Measurements from ENCODE around the gene ABCC8. TPM values are rescaled to one million over a fixed set of nuclear protein-coding genes. Genes with fewer than 3 reads are reported as not detected.

The ABCC8 gene
- total RNA-seq, 1 donor, result not detected

DNA sequence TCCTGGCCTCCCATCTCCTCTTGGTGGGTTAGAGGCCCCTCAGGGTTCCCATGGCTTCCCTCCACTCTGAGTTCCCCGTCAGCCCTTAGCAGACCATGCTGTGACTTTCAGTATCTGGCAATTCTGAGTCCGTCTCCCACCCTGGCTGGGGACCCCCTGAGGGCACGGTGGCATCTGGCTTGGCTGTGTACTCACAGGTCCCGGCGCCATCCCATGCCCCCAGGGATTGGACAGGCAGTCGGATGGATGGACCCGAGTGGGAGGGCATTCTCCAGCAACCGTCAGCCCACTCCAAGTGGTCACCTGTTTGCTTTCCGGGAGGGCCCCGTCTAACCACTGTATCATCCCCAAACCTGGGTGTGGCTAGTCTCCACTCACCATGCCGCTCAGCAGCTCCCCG is 24.0 kb upstream of the ABCC8 start:
- Histone ChIP-seq H3K27ac (ENCODE audit: low read depth, low read length) (no peak overlapping the region), H3K9me3 (ENCODE audit: low read depth, low read length) (no peaks in the 10 kb centered on the region), H3K79me2 (ENCODE audit: insufficient read depth, low read length) (no peaks in the 10 kb centered on the region), H3K36me3 (ENCODE audit: insufficient read depth, low read length) (no peaks in the 10 kb centered on the region), H3K27me3 (ENCODE audit: insufficient read depth, low read length) (peaks cover 24% of the 10 kb centered on the region), H4K20me1 (ENCODE audit: insufficient read depth, low read length) (no peaks in the 10 kb centered on the region), H3K4me3 (ENCODE audit: insufficient read depth, low read length) (no peak overlapping the region), H2AFZ (ENCODE audit: low read length) (no peak overlapping the region), H3K4me2 (ENCODE audit: insufficient read depth, low read length) (no peak overlapping the region), H3K4me1 (ENCODE audit: insufficient read depth, low read length) (no peaks in the 10 kb centered on the region)
- TF ChIP-seq, protein P1, sequence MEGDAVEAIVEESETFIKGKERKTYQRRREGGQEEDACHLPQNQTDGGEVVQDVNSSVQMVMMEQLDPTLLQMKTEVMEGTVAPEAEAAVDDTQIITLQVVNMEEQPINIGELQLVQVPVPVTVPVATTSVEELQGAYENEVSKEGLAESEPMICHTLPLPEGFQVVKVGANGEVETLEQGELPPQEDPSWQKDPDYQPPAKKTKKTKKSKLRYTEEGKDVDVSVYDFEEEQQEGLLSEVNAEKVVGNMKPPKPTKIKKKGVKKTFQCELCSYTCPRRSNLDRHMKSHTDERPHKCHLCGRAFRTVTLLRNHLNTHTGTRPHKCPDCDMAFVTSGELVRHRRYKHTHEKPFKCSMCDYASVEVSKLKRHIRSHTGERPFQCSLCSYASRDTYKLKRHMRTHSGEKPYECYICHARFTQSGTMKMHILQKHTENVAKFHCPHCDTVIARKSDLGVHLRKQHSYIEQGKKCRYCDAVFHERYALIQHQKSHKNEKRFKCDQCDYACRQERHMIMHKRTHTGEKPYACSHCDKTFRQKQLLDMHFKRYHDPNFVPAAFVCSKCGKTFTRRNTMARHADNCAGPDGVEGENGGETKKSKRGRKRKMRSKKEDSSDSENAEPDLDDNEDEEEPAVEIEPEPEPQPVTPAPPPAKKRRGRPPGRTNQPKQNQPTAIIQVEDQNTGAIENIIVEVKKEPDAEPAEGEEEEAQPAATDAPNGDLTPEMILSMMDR (IDR thresholded peaks at IDR 0.05; ENCODE audit: extremely low read depth, low read depth, low read length), result no peak
- DNase-seq (ENCODE audit: insufficient read length, low spot score, missing footprints), result no peak

DNA sequence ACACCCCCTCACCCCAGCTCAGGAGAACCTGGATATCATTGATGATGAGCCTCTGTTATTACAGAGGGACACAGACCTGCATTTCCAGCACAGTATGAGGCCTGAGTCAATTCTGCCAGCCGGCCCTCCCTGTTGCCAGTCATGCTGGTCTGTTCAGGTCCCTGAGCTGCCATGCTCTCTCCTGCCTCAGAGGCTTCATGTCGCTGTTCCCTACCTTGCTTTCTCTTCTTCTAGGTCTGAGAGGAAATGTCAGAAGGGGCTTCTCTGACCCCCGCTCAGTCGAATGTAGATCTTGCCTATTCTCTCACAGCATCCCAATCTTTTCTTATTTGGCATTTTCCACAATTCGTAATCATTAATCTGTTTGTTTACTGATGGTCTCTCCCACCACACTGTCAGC is 21.8 kb upstream of the ABCC8 start:
- Histone ChIP-seq H3K27ac (ENCODE audit: low read depth, low read length) (no peak overlapping the region), H4K20me1 (ENCODE audit: insufficient read depth, low read length) (no peaks in the 10 kb centered on the region), H3K4me2 (ENCODE audit: insufficient read depth, low read length) (no peak overlapping the region), H3K27me3 (ENCODE audit: insufficient read depth, low read length) (peaks cover 26% of the 10 kb centered on the region), H3K79me2 (ENCODE audit: insufficient read depth, low read length) (no peaks in the 10 kb centered on the region), H3K4me1 (ENCODE audit: insufficient read depth, low read length) (no peaks in the 10 kb centered on the region), H3K4me3 (ENCODE audit: insufficient read depth, low read length) (no peak overlapping the region), H2AFZ (ENCODE audit: low read length) (no peak overlapping the region), H3K36me3 (ENCODE audit: insufficient read depth, low read length) (no peaks in the 10 kb centered on the region), H3K9me3 (ENCODE audit: low read depth, low read length) (no peaks in the 10 kb centered on the region)
- peak; percentile 86 for DNase-seq (ENCODE audit: insufficient read length, low spot score, missing footprints)
- TF ChIP-seq, protein P1 (IDR thresholded peaks at IDR 0.05; ENCODE audit: extremely low read depth, low read depth, low read length), result peak; percentile 20

DNA sequence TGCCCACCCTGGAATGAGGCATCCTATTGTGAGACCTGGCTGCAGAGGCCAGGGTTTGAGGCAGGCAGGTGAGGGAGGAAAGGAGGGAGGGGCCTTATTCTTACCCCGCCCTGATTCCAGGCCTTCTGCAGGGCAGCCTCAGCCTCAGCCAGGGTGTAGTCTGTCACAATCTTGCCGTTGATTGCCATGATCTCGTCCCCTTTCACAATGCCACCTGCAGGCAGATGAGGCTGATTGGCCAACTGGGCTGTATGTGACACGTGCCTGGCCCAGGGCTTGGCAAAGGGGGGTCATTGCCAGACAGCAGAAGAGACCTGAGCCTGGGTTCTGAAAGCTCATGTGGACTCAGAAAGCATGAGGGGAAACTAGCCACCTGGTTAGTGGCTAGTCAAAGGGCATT is 21.4 kb upstream of the ABCC8 start:
- no peaks in the 10 kb centered on the region for H4K20me1 ChIP-seq (ENCODE audit: insufficient read depth, low read length)
- H3K9me3 ChIP-seq (ENCODE audit: low read depth, low read length), result no peaks in the 10 kb centered on the region
- no peak for DNase-seq (ENCODE audit: insufficient read length, low spot score, missing footprints)
- H3K27me3 ChIP-seq (ENCODE audit: insufficient read depth, low read length), result peaks cover 26% of the 10 kb centered on the region
- H3K4me3 ChIP-seq (ENCODE audit: insufficient read depth, low read length), result no peak overlapping the region
- TF ChIP-seq, protein P1 (IDR thresholded peaks at IDR 0.05; ENCODE audit: extremely low read depth, low read depth, low read length), result no peak
- no peaks in the 10 kb centered on the region for H3K4me1 ChIP-seq (ENCODE audit: insufficient read depth, low read length)
- H3K27ac ChIP-seq (ENCODE audit: low read depth, low read length), result no peak overlapping the region
- no peak overlapping the region for H3K4me2 ChIP-seq (ENCODE audit: insufficient read depth, low read length)
- H2AFZ ChIP-seq (ENCODE audit: low read length), result no peak overlapping the region
- no peaks in the 10 kb centered on the region for H3K36me3 ChIP-seq (ENCODE audit: insufficient read depth, low read length)
- H3K79me2 ChIP-seq (ENCODE audit: insufficient read depth, low read length), result no peaks in the 10 kb centered on the region

DNA sequence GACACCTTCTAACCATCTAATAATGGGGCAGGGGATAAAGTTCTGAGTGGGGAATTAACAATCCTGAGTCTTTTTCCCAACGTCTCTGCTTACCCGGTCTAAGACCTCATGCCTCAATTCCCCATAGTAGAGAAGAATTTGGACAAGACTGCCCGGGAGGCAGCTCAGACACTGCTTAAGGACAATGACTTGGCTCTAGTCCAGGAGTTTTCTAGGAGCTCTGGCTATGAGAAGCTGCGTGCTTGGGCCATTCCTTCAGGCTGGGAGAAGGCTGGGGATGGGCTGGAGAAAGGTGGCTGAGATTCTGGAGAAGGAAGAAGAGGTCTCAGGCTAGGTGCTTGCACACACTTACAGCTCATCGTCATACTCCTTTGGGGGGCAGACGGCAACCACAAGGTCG is 19.8 kb upstream of the ABCC8 start:
- no peaks in the 10 kb centered on the region for H4K20me1 ChIP-seq (ENCODE audit: insufficient read depth, low read length)
- DNase-seq (ENCODE audit: insufficient read length, low spot score, missing footprints), result peak; percentile 65
- no peak overlapping the region for H3K27ac ChIP-seq (ENCODE audit: low read depth, low read length)
- H3K4me3 ChIP-seq (ENCODE audit: insufficient read depth, low read length), result no peak overlapping the region
- H2AFZ ChIP-seq (ENCODE audit: low read length), result no peak overlapping the region
- no peaks in the 10 kb centered on the region for H3K79me2 ChIP-seq (ENCODE audit: insufficient read depth, low read length)
- no peak overlapping the region for H3K4me2 ChIP-seq (ENCODE audit: insufficient read depth, low read length)
- TF ChIP-seq, protein P1 (IDR thresholded peaks at IDR 0.05; ENCODE audit: extremely low read depth, low read depth, low read length), result no peak
- no peaks in the 10 kb centered on the region for H3K4me1 ChIP-seq (ENCODE audit: insufficient read depth, low read length)
- H3K9me3 ChIP-seq (ENCODE audit: low read depth, low read length), result no peaks in the 10 kb centered on the region
- no peaks in the 10 kb centered on the region for H3K36me3 ChIP-seq (ENCODE audit: insufficient read depth, low read length)
- H3K27me3 ChIP-seq (ENCODE audit: insufficient read depth, low read length), result peaks cover 26% of the 10 kb centered on the region
